LNCaP clone FGC (cell line): ENCODE results near the gene EXOC4.
A peak's percentile ranks its signal among the peaks of the same experiment; 100 is the strongest.

Experiments used
- DNase-seq: peaks from one replicate; pipeline ENCODE4 v3.0.0-alpha.2; 2011; ENCODE audit warnings: low read depth
- H3K4me3 ChIP-seq: 2 replicates; pipeline ENCODE4 v1.5.1; 2011; ENCODE audit warnings: mild to moderate bottlenecking, low read depth, low read length, control low read depth
- TF ChIP-seq, protein P1 (sequence below): IDR thresholded peaks from 2 replicates; pipeline ENCODE4 v1.5.1; 2012; ENCODE audit warnings: mild to moderate bottlenecking; ENCODE audit not compliant: control insufficient read depth, insufficient read depth; ENCODE audit errors: extremely low read depth

Gene EXOC4

GRCh38 chr7:133683182-133683454 lies 430.2 kb downstream of the EXOC4 start:
- DNase-seq = no peak
- TF ChIP-seq, protein P1, sequence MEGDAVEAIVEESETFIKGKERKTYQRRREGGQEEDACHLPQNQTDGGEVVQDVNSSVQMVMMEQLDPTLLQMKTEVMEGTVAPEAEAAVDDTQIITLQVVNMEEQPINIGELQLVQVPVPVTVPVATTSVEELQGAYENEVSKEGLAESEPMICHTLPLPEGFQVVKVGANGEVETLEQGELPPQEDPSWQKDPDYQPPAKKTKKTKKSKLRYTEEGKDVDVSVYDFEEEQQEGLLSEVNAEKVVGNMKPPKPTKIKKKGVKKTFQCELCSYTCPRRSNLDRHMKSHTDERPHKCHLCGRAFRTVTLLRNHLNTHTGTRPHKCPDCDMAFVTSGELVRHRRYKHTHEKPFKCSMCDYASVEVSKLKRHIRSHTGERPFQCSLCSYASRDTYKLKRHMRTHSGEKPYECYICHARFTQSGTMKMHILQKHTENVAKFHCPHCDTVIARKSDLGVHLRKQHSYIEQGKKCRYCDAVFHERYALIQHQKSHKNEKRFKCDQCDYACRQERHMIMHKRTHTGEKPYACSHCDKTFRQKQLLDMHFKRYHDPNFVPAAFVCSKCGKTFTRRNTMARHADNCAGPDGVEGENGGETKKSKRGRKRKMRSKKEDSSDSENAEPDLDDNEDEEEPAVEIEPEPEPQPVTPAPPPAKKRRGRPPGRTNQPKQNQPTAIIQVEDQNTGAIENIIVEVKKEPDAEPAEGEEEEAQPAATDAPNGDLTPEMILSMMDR = no peak
- no peak overlapping the region for H3K4me3 ChIP-seq

GRCh38 chr7:133688483-133689239 lies 435.8 kb downstream of the EXOC4 start:
- peak; percentile 40 for DNase-seq
- no peak overlapping the region for H3K4me3 ChIP-seq
- TF ChIP-seq, protein P1 = no peak

DNA sequence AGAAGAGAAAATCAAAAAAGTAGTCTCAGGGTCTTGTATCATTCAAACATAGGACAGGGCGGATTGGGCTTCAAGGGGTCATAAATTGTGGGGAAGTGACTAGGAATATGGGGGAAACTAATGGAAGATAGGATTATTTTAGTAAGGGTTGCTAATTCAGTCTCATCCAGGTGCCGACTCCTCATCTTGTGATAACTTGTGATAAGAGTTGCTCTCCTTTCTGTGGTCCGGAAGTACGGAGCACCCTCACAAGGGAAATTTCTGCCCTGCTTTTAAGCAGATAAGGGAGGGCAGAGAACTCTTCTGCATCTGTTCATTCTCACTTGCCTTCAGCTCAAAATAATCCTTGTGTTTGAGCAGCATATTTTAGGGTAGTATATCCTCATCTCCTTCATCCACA lies 437.9 kb downstream of the EXOC4 start:
- no peak for DNase-seq
- H3K4me3 ChIP-seq = no peak overlapping the region
- TF ChIP-seq, protein P1 = no peak

- TF ChIP-seq, protein P1 = no peak
- no peak for DNase-seq
- no peak overlapping the region for H3K4me3 ChIP-seq
Observed at GRCh38 chr7:133691727-133692610, 439.1 kb downstream of the EXOC4 start.

DNA sequence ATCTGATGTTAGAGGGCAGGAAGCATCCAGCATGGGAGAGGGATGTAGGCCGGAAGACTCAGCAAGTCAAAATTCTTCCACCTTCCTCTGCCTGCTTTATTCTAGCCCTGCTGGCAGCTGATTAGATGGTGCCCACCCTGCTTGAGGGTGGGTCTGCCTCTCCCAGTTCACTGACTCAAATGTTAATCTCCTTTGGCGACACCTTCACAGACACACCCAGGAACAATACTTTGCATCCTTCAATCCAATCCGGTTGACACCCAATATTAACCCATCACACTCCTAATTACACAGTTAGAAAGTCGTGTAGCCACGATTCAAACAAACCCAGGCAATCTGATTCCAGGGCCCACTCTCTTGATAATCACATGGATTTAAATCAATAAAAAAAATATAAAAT lies 440.4 kb downstream of the EXOC4 start:
- DNase-seq = no peak
- TF ChIP-seq, protein P1 = no peak
- H3K4me3 ChIP-seq = no peak overlapping the region

- H3K4me3 ChIP-seq = no peak overlapping the region
- TF ChIP-seq, protein P1 = no peak
- DNase-seq = no peak
Observed at GRCh38 chr7:133696056-133696455, 443.2 kb downstream of the EXOC4 start.
